ENCODE measurements around the gene RAD51C.
"Not testable (repeated sequence)": the region's sequence is repeated elsewhere in the genome, so short reads cannot be mapped to it uniquely, and the experiment has no call there.

RAD51C gene

GRCh38 chr17:58684462-58684861, 7.9 kb upstream of the RAD51C start:
- DNase-seq: not testable (repeated sequence)

- DNase-seq: no peak
Measured at GRCh38 chr17:58686980-58687379, 5.4 kb upstream of the RAD51C start.

GRCh38 chr17:58688521-58688920, 3.9 kb upstream of the RAD51C start:
- DNase-seq: no peak

- not testable (repeated sequence) for DNase-seq
Measured at GRCh38 chr17:58690033-58690432, 2.4 kb upstream of the RAD51C start.

GRCh38 chr17:58691701-58692238, 632 bp upstream of the RAD51C start, which contains the start of gene TEX14:
TSS of gene TEX14 (minus strand) at chr17:58692045. CDS start at chr17:58652001, 40,044 bp downstream.
- no peak for DNase-seq

GRCh38 chr17:58693208-58693607, 806 bp downstream of the RAD51C start:
- DNase-seq: no peak

GRCh38 chr17:58693751-58694150, 1.3 kb downstream of the RAD51C start:
- no peak for DNase-seq

- DNase-seq: no peak
Measured at GRCh38 chr17:58694302-58694701, 1.9 kb downstream of the RAD51C start.

GRCh38 chr17:58694826-58695225, 2.4 kb downstream of the RAD51C start:
- DNase-seq: no peak

- DNase-seq: no peak
Measured at GRCh38 chr17:58699771-58700170, 7.4 kb downstream of the RAD51C start.

- DNase-seq: no peak
Measured at GRCh38 chr17:58702045-58702476, 9.7 kb downstream of the RAD51C start.

- no peak for DNase-seq
Measured at GRCh38 chr17:58702708-58703107, 10.3 kb downstream of the RAD51C start.

GRCh38 chr17:58703137-58703915, 10.9 kb downstream of the RAD51C start:
- DNase-seq: no peak

GRCh38 chr17:58703916-58704286, 11.5 kb downstream of the RAD51C start:
- DNase-seq: no peak

GRCh38 chr17:58706351-58707140, 14.1 kb downstream of the RAD51C start:
- DNase-seq: no peak

GRCh38 chr17:58710948-58711552, 18.6 kb downstream of the RAD51C start:
- peak; percentile 32 for DNase-seq

GRCh38 chr17:58722274-58722673, 29.9 kb downstream of the RAD51C start:
- no peak for DNase-seq

- DNase-seq: no peak
Measured at GRCh38 chr17:58722696-58723095, 30.3 kb downstream of the RAD51C start.

- no peak for DNase-seq
Measured at GRCh38 chr17:58728798-58729197, 36.4 kb downstream of the RAD51C start.

- no peak for DNase-seq
Measured at GRCh38 chr17:58730937-58731336, 38.5 kb downstream of the RAD51C start.

GRCh38 chr17:58734040-58734439, 41.6 kb downstream of the RAD51C start:
- DNase-seq: no peak

- DNase-seq: no peak
Measured at GRCh38 chr17:58734811-58735210, 42.4 kb downstream of the RAD51C start.

GRCh38 chr17:58741121-58741625, 48.8 kb downstream of the RAD51C start:
- no peak for DNase-seq

Measured in NCI-H345 (cell line).